ENCODE data around the gene ATG101. TPM values are rescaled to one million over a fixed set of nuclear protein-coding genes. Genes with fewer than 3 reads are reported as not detected.
"Not testable (repeated sequence)": the region's sequence is repeated elsewhere in the genome, so short reads cannot be mapped to it uniquely, and the experiment has no call there.

ATG101 gene
- total and polyA plus RNA-seq, 8 donors = 19.7 to 42.4 (median 25.1) TPM

DNA sequence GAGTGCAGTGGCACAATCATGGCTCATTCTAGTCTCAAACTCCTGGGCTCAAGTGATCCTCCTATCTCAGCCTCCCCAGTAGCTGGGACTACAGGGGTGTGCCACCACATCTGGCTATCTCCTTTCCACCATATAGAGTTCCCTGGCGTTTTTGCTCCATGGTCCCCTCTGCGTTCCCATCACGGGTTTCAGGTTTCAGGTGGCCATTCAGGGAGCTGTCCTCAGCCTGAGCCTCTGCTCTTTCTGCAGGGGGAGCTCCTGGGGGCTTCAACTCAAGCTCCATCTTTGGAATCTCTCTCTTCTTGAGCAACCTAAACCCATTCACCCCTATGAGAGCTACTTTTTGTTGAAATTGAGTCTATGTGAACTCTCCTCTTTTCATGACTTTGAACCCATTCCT lies 21.3 kb downstream of the ATG101 start:
- no peak for ATAC-seq
- peaks cover 0 to 39% of the 10 kb centered on the region in 2 donors for H3K27me3 ChIP-seq
- no peaks in the 10 kb centered on the region for H3K9me3 ChIP-seq
- TF ChIP-seq CTCF (IDR thresholded peaks at IDR 0.05) = no peak
- H3K27ac ChIP-seq = no peak overlapping the region
- no peaks in the 10 kb centered on the region for H3K4me1 ChIP-seq
- H3K36me3 ChIP-seq = no peaks in the 10 kb centered on the region
- intact Hi-C loops (cut with DNase I) = no loop called here
- H3K4me3 ChIP-seq = no peak overlapping the region
- no peak for DNase-seq

GRCh38 chr12:52091869-52092268 lies 22.1 kb downstream of the ATG101 start:
- Histone ChIP-seq H3K4me3 (no peak overlapping the region), H3K27me3 (peaks cover 0 to 37% of the 10 kb centered on the region in 2 donors), H3K36me3 (no peaks in the 10 kb centered on the region), H3K27ac (no peak overlapping the region), H3K9me3 (no peaks in the 10 kb centered on the region), H3K4me1 (no peaks in the 10 kb centered on the region)
- TF ChIP-seq CTCF (IDR thresholded peaks at IDR 0.05) = no peak
- DNase-seq = peak in 1 of 4 donors; percentile 58
- intact Hi-C loops (cut with DNase I) = no loop called here
- peak; percentile 91 for ATAC-seq

DNA sequence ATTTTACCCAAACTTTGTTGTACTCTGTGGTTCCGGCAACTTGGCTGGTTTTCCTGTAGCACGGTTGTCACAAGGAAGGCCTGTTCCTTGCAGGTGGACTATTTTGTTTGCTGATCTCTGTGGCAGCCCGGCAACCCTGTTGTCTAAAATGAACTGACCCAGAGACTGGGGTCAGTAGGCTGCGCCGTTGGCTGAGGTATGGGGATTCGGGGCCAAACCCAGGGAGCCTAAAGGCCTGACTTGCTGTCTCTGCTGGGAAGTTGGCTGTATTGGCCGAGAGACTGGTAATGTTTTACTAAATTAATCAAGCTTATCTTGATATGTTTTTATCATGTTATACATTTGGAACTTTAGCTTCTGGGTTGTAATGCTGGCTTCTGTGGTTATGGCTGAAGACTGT lies 23.6 kb downstream of the ATG101 start:
- ATAC-seq (no peak), DNase-seq (no peak)
- no peak overlapping the region for H3K4me3 ChIP-seq
- H3K27me3 ChIP-seq = peaks cover 0 to 22% of the 10 kb centered on the region in 2 donors
- intact Hi-C loops (cut with DNase I) = no loop called here
- H3K9me3 ChIP-seq = no peaks in the 10 kb centered on the region
- H3K4me1 ChIP-seq = no peaks in the 10 kb centered on the region
- no peaks in the 10 kb centered on the region for H3K36me3 ChIP-seq
- H3K27ac ChIP-seq = no peak overlapping the region
- no peak for TF ChIP-seq CTCF (IDR thresholded peaks at IDR 0.05)

DNA sequence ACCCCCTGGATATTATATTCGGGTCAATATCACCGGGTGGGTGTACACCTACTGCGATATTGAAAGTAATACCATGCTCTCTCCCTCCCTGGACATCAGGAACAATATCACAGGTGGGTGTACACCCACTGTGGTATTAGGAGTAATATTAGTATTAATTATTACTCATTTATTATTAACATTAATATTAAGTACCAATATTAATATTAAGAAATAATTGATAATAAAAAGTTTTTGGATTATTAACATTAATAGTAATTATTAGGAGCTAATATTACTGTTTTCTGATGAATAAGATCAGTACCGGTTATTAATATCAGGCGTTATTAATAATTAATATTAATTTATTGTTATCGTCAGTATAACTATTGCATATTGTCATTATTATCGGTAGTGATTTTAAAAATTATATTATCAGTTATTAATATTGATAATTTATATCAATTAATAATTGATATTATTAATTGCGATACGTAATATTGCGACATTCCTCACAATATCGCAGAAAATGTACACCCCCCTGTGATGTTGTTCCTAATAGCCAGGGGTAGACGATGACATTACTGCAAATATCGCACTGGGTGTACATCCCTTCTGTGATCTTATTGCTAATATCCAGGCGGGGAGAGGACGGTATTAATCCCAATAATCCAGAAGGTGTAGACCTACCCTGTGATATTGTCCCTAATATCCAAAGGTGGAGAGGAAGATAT lies 26.7 kb downstream of the ATG101 start:
- peaks cover 0 to 6% of the 10 kb centered on the region in 2 donors for H3K27me3 ChIP-seq
- ATAC-seq (no peak), DNase-seq (no peak)
- no peaks in the 10 kb centered on the region for H3K36me3 ChIP-seq
- H3K27ac ChIP-seq = no peak overlapping the region
- intact Hi-C loops (cut with DNase I) = no loop called here
- no peak overlapping the region for H3K4me3 ChIP-seq
- no peaks in the 10 kb centered on the region for H3K4me1 ChIP-seq
- H3K9me3 ChIP-seq = no peaks in the 10 kb centered on the region
- no peak for TF ChIP-seq CTCF (IDR thresholded peaks at IDR 0.05)

DNA sequence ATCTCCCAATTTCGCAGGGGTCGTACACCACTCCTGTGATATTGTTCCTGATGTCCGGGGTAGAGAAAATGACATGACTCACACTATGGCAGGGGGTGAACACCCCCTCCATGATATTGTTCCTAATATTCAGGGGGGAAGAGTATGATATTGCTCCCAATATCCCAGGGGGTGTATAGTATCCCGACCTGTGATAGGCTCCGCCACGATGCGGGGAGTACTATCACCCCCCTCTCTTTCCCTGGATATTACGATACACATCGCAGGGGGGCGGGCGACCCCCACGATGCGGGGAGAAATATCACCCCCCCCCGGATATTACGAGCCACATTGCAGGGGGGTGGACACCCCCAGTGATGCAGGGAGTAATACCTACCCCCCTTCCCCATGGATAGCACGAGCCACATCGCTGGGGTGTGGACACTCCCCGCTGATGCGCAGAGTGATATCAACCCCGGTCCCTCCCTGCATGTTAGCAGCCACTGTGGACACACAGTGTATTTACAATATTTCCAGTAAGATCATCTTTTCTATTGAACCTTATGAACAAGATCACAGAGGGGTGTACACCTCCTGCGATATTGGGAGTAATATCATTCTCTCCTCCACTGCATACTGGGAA lies 27.4 kb downstream of the ATG101 start:
- no peak overlapping the region for H3K4me3 ChIP-seq
- ATAC-seq = no peak
- intact Hi-C loops (cut with DNase I) = no loop called here
- TF ChIP-seq CTCF (IDR thresholded peaks at IDR 0.05) = no peak
- H3K27me3 ChIP-seq = peaks cover 0 to 6% of the 10 kb centered on the region in 2 donors
- no peaks in the 10 kb centered on the region for H3K36me3 ChIP-seq
- DNase-seq = no peak
- no peak overlapping the region for H3K27ac ChIP-seq
- no peaks in the 10 kb centered on the region for H3K9me3 ChIP-seq
- H3K4me1 ChIP-seq = no peaks in the 10 kb centered on the region

DNA sequence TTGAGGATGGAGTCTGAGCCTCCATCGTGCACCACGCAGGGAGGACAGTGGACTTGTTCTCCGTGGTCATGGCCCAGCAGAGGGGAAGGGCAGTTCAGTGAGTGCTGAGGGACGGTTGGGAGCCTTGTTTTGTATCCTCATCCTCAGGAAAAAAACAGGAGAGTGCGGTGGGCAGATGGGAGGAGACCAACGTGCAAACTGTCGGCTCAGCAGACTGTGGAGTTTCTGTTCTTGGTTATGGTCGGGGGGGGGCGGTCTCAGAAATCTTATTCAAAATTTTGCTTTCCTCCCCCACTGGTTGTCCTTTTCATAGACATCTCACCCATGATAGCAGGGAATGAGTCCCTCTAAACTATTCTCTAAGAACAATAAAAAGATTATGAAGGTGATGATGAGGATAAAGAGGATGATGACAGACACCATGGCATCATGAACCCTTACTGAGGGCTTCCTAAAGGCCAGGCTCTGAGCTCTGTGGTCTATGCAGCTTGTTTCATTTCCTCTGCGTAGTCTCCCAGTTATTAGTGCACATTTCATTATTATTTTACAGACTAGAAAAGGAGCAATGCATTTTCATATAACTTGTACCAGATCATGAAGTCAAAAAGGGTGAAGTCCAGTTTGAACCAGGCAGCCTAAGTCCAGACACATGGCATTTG lies 34.8 kb downstream of the ATG101 start:
- H3K4me1 ChIP-seq; H3K36me3 ChIP-seq; H3K4me3 ChIP-seq; H3K9me3 ChIP-seq; ATAC-seq; intact Hi-C loops (cut with DNase I); H3K27ac ChIP-seq; DNase-seq: not testable (repeated sequence)
- peaks cover 0 to 39% of the 10 kb centered on the region in 2 donors for H3K27me3 ChIP-seq

DNA sequence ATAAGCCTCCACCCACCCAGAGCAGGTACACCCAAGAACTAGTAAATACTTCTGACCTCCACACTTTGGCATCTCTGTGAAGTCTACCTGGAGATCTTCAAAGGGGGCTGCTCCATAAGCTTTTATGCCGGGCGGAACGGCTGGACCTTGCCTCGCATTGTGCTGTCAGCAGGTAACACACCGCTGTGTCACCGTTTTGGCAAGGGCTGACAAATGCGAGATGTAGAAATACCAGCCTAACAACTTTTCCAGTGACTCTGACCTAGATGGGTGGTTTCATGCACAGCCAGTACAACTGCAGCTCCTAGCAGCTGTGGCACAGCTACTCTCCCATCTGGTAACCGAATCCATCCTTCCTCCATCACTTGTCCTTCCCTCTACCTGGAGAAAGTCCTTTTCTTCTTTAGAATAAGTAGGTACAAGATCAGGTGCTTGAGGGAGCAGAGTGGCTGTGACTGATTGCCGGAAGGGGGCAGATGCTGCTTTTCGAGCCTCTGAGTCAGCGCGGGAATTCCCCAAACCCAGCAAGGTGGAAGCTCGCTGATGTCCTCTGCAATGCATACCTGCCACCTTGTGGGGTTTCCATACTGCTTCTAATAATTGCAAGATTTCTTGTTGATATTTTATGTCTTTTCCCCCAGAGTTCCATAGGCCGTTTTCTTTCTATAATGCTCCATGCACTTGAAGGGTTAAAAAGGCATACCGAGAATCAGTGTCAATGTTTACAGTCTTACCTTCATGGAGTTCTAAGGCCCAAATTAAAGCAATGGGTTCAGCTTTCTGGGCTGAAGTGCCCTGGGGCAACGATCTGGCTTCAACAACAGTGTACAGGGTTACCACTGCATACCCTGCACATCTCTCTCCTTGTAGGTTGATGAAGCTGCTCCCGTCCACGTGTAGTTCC lies 46.7 kb downstream of the ATG101 start:
- H3K4me3 ChIP-seq; H3K27ac ChIP-seq; ATAC-seq; intact Hi-C loops (cut with DNase I); H3K9me3 ChIP-seq; H3K36me3 ChIP-seq: not testable (repeated sequence)
- DNase-seq = peak in 2 of 4 donors; percentile 47 to 70
- H3K27me3 ChIP-seq = peaks cover 0 to 21% of the 10 kb centered on the region in 2 donors
- H3K4me1 ChIP-seq = peaks cover 0 to 23% of the 10 kb centered on the region in 2 donors
